Measurements from ENCODE around the gene MAP3K5.
"Not testable (repeated sequence)": the region's sequence is repeated elsewhere in the genome, so short reads cannot be mapped to it uniquely, and the experiment has no call there.

Gene MAP3K5, protein sequence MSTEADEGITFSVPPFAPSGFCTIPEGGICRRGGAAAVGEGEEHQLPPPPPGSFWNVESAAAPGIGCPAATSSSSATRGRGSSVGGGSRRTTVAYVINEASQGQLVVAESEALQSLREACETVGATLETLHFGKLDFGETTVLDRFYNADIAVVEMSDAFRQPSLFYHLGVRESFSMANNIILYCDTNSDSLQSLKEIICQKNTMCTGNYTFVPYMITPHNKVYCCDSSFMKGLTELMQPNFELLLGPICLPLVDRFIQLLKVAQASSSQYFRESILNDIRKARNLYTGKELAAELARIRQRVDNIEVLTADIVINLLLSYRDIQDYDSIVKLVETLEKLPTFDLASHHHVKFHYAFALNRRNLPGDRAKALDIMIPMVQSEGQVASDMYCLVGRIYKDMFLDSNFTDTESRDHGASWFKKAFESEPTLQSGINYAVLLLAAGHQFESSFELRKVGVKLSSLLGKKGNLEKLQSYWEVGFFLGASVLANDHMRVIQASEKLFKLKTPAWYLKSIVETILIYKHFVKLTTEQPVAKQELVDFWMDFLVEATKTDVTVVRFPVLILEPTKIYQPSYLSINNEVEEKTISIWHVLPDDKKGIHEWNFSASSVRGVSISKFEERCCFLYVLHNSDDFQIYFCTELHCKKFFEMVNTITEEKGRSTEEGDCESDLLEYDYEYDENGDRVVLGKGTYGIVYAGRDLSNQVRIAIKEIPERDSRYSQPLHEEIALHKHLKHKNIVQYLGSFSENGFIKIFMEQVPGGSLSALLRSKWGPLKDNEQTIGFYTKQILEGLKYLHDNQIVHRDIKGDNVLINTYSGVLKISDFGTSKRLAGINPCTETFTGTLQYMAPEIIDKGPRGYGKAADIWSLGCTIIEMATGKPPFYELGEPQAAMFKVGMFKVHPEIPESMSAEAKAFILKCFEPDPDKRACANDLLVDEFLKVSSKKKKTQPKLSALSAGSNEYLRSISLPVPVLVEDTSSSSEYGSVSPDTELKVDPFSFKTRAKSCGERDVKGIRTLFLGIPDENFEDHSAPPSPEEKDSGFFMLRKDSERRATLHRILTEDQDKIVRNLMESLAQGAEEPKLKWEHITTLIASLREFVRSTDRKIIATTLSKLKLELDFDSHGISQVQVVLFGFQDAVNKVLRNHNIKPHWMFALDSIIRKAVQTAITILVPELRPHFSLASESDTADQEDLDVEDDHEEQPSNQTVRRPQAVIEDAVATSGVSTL (N-terminal part only)

GRCh38 chr6:136792410-136793262, at the start of gene MAP3K5:
MAP3K5 (minus strand) TSS chr6:136792477; CDS start chr6:136792157, 320 bp downstream.
- peak; percentile 91 for DNase-seq

GRCh38 chr6:136840276-136841001, 48.2 kb upstream of the MAP3K5 start:
- no peak for DNase-seq

DNA sequence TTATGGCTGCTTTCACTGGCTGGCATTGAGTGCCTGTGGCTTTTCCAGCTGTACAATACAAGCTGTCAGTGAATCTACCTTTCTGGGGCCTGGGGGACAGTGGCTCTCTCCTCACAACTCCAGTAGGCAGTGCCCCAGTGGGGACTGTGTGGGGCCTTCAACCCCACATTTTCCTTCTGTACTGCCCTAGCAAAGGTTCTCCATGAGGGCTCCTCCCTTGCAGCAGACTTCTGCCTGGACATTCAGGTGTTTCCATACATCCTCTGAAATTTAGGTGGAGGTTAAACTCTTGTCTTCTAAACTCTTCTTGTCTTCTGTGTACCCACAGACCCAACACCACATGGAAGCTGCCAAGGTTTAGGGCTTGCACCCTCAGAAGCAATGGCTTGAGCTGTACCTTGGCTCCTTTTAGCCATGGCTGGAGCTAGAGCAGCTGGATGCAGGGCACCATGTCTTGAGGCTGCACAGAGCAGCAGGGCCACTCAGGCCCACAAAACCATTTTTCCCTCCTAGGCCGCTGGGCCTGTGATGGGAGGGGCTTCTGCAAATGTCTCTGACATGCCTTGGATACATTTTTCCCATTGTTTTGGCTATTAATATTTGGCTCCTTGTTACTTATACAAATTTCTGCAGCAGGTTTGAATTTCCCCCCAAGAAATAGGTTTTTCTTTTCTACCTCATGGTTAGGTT, 39.7 kb upstream of the MAP3K5 start:
- no peak for DNase-seq

DNA sequence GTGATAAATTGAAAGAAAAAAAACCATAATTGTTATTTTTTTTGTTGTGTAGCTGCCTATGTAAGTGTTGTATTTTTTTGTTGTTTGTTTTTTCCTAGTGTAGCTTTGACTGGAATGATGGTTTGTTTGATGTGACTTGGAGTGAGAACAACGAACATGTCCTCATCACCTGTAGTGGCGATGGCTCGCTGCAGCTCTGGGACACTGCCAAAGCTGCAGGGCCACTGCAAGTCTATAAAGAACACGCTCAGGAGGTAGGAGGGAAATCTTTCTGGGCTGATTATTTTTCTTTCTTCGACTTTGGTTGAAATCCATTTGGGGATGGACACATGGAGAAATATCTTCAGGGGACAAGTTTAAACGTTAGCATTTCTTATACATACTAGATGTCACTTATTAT, 33.9 kb upstream of the MAP3K5 start:
- DNase-seq: no peak

DNA sequence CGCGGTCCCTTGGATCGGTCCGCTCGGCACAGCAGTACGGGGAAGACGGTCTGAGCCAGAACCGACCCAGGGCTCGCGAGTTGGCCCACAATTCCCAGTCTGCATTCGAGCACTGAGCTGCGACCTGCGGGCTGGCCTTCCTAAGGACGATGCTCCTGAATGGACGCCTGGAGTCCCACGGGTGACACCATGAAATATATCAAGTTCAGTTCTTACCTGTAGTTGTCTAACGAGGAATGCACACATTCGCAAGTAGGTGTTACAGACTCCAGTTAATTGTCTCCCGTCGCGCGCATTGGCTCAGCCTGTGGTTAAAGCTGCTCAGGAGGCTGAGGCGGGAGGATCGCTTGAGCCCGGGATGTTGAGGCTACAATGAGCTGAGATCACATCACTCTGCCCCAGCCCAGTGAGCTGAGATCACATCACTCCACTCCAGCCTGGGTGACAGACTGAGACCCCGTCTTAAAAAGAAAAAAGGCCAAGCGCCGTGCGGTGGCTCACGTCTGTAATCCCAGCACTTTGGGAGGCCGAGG, 30.9 kb upstream of the MAP3K5 start:
- peak; percentile 3 for DNase-seq

DNA sequence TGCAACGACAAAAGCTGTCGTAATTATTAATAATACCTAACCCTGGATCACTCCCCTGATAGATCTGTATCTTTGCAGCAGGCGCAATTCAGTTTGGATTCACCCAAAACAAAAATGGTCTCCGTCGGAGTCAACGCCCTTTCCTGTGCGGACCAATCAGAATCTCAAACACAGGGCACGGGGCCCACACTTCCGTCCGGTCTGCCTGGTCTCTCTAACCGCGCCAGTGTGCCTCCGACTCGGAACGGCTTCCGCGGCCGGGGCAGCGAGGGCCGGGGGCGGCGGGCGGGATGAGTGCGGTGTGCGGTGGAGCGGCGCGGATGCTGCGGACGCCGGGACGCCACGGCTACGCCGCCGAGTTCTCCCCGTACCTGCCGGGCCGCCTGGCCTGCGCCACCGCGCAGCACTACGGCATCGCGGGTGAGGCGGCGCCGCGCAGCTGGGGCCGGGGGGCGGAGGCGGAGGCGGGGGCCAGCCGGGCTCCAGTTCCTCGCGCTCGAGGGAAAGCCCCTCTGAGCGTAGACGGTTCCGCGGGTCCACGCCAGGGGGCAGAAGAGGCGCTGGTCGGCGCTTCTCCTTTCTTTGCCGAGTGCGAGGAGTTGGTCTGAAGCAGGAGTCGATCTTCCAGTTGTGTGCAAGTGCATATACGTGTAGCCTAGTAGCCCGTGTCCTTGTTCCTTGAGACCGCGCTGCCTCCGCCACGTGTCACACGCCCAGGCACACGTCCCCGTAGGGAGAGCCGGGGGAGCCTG, 30.3 kb upstream of the MAP3K5 start, which contains the start of gene PEX7:
TSS of gene PEX7 (plus strand) at position 217 of the 752 bp plus-strand sequence. CDS start at position 291, 74 bp downstream.
- DNase-seq: peak; percentile 87

DNA sequence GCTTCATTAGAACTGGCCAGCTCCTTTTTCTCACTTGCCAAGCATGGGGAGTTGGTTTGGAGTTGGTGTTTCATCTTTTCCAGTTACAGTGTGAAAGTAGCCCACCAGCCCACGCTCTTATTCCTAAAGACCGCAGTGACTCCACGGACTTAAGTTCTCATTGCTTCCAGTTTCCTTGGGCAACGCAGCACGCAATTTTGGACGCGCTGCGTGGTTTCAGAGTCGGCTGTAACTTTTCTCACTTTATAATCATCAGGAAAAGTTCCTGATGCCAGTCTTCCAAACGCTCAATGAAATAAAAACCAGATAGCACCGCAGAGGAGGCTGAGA, 29.7 kb upstream of the MAP3K5 start:
- DNase-seq: no peak

- no peak for DNase-seq
Observed at GRCh38 chr6:136820561-136820960, 28.3 kb upstream of the MAP3K5 start.

DNA sequence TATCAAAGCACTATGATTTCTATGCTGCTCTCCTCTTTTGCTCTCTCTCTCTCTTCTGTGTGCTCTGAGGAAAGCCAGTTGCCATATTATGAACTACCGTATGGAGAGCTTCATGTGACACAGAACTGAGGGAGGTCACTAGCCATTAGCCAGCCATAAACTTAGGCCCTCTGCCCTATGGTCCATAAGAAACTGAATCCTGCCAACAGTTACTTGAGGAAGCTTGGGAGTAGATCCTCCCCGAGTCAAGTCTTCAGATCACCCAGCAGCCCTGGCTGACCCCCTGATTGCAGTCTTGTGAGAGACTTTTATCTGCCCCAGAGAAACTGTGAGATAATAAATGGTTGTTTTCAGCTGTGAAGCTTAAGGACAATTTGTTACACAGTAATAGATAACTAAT, 24.4 kb upstream of the MAP3K5 start:
- DNase-seq: no peak

- not testable (repeated sequence) for DNase-seq
Observed at GRCh38 chr6:136815608-136816007, 23.3 kb upstream of the MAP3K5 start.

GRCh38 chr6:136812174-136812573, 19.9 kb upstream of the MAP3K5 start:
- DNase-seq: no peak

GRCh38 chr6:136811272-136811671, 19.0 kb upstream of the MAP3K5 start:
- DNase-seq: no peak

- no peak for DNase-seq
Observed at GRCh38 chr6:136809091-136809860, 17.0 kb upstream of the MAP3K5 start.

DNA sequence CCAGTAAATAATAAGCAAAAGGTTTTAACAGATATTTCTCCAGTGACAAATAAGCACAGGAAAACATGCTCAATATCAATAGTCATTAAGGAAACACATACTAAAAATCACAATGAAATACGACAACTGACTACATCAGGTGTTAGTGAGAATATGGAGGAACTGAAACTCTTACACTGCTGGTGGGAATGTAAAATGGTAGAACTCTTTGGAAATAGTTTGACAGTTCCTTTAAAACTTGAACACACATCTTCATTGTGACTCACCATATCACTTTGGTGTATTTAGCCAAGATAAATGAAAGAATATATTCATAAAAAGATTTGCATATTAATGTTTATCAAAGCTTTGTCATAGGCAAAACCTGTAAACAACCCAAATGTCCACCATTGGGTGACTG, 11.3 kb upstream of the MAP3K5 start:
- DNase-seq: no peak

DNA sequence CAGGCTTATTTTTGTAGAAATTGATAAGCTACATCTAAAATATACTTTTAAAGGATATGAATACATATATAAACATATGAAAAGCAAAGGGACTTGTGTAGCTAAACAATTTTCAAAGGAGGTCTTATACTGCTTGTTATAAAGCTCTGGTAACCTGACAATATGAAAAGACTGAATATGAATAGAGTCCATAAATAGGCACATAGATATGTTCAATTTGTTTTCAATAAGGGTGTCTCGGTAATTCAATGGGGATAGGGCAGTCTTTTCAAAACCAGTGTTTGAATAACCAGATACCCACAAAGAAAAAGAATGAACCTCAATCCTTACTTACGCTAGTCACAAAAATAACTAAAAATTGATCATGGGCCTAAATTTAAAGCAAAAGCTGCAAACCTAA, 9.3 kb upstream of the MAP3K5 start:
- DNase-seq: no peak

DNA sequence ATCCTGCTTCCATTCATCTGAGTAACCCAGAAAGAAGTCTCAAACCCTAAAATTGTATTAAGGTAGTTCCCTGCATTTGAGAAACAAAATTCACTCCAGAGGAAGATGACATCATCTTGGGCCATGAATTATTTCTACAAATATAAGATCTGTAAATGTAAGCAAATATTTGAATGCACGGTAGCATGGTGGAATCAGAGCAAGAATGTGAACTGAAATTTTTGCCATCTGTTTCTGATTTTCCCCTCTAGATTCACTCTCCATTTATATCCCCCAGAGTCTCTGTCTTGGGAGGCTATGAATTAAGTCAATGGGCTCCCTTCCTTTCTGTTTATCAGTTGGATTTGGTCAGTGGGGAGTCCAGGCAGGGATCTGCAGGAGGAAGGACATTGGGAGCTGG, 5.8 kb upstream of the MAP3K5 start:
- DNase-seq: no peak

- no peak for DNase-seq
Observed at GRCh38 chr6:136795996-136796395, 3.7 kb upstream of the MAP3K5 start.

GRCh38 chr6:136795386-136795785, 3.1 kb upstream of the MAP3K5 start:
- no peak for DNase-seq

DNA sequence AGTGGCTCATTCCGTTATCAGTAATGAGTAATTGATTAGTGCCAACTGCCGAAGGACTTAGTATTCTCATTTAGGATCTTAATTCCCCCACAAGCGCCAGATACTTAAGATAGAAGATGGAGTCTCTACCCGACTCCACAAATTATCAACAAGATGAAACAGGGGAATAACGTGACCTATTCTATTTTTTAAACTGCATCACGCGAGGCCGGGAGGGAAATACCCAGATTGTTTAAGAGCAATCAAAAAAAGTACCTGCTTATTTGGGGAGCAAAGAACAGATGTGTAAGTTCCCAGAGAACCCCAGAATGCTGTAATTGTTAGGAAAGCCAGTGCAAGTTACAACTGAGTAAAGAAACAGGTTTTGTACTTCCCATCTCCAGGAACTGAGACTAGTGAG, 1.1 kb upstream of the MAP3K5 start:
- DNase-seq: no peak

Measured in CD4-positive, alpha-beta T cell treated with Interferon gamma for 1 hour (primary cell).